ENCODE data around the gene SFT2D1.

SFT2D1 gene

DNA sequence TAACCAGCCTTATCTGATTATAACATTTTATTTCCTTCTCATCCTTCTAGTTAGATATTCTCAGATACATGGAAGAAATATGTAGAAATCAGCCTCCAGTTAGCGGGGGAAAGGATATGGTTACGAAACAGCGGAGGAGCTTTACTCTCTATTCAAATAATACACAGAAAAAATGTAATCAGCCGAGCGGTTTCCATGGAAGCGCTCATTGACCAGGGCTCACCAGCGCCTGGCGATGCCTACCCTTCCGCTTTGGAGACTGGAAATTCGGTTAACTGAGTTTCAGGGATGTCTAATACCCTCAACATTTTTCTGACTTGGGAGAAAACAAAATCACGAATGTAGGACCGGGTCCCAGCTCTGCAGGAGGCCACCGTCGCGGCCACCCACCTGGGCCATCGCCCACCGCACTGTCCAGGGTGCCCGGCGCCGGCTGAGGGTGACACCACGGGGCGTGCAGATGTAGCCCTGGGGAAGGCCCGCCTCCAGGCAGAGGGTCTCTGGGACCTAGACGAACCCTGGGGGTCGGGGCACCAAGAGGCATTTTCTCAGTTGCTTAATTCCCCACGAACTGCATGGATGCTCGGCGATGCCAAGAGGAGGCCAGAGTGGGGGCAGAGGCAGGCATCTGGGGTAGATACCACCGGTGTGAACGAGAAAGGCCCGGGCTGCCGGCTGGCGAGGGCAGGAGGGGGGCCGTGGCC lies 35.8 kb downstream of the SFT2D1 start:
- no peak for DNase-seq

DNA sequence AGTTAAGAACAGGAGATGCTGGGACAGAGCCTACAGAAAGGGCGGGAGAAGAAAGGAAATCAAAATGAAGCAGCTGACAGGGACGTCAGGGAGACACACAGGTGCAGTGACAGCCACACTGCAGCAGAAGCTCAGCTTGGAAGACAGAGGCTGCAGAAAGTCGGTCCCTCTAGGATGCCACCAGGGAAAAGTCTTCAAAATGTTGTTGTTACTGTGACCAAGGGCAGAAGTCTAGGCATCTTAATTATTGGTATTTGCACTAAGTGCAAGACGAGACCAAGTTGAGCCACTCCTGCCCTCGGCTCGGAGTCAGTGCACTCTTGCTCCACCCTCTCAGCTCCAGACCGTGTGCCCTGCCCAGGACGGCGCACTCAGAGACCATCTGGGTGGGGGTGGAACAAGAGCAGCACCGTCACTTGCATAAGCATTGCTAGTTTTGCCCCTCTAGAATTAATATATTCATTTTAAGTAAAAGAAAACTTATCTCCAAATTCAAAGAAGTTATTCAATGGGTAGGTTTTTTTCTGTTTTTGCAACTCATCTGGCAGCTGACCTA lies 36.7 kb downstream of the SFT2D1 start:
- no peak for DNase-seq

DNA sequence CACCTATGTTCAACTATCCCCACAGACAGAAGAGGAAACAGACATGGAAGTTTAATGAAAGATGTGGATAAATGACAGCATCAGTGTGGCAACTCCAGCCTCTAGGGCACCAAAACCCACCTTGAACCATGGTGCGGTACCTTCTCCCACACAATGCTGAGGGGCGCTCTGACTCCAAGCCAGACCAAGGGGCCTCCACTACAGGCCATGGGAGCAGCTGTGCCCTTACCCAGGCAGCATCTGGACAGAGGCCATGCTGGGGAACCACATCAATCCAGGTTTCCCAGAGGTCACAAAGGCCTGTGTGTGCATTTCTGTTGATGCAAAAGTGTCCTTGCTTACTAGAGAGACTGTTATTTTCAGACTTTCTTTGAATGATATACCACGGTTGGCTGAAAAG lies 38.2 kb downstream of the SFT2D1 start:
- DNase-seq = no peak

DNA sequence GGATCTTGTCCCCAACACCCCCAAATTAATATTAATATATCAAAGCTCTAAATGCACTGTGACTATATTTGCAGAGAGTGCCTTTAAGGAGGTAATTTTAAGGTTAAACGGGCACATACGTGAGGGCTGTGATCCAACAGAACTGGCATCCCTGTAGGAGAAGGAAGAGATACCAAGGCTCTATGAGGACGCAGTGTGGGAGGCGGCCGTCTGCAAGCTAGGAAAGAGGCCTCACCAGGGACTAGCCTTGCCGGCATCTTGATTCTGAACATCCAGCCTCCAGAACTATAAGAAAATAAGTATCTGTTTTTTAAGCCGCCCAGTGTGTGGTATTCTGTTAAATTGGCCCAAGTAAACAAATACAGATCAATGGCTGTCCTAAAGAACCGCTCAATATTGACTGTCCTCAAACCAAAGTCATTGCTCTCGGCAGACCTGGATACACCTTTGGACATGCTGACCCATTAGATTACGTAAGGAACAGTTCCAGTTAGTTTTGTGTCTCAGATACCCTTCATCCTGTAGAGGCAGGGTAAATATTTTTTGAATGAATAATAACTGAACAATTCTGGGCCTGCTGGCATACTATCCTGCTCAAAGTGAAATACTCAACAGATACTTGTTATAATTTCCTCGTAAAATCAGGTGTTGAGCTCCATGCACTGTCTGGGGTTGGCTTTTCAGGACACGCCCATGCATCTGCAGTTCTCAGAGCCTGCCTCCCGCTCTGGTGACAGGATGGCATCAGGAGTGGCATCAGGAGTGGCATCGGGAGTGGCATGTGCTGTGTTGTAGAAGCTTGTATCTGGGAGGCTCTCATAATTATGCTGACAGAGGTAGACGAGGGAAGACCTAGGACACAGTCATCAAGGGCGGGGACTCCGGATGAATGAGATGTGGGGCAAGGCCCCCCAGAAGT lies 40.5 kb downstream of the SFT2D1 start:
- DNase-seq = no peak

DNA sequence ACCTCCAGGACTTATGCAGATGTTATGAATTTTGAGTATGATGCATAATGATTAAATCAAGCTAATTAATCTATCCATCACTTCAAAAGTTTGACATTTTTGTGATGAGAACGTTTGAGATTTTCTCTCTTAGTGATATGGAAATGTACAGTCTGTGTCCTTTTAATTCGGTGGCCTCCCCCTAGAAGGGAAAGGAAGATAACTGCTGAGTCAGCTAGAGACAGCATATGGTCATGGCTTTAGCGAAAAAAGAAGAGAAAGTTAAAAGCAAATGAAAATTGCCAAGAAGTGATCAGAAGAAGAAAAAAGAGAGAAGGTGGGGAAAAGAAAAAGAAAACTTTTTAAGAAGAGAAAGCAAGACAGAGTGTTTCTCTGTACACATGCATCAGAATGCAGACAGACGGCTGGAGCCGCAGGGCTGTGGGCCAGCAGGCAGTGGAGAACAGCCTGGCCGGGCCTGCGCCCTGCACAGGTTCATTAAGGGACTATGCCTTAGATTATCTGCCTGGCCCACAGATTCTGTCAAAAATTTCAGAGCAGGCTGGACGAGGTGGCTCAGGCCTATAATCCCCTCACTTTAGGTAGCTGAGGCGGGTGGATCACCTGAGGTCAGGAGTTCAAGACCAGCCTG lies 41.9 kb downstream of the SFT2D1 start:
- DNase-seq = no peak

DNA sequence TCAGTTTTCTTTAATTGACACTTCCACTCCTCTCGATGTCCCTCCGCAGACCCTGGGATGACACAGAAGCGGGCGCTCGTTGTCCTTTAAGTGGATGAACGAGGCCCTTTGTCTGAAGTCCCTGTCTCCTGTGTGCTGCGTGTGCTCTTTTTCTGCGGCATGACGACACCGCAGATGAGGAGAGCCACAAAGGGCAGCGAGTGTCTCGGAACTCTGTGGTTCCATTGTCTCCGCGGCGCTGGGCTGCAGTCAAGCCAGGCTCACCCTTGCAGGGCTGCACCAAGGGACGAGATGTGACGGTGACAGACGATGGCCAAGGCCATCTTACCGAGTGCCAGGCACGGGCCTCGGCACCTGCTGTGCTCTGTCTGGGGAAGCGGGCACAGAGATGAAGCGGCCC lies 44.7 kb downstream of the SFT2D1 start:
- DNase-seq = no peak

DNA sequence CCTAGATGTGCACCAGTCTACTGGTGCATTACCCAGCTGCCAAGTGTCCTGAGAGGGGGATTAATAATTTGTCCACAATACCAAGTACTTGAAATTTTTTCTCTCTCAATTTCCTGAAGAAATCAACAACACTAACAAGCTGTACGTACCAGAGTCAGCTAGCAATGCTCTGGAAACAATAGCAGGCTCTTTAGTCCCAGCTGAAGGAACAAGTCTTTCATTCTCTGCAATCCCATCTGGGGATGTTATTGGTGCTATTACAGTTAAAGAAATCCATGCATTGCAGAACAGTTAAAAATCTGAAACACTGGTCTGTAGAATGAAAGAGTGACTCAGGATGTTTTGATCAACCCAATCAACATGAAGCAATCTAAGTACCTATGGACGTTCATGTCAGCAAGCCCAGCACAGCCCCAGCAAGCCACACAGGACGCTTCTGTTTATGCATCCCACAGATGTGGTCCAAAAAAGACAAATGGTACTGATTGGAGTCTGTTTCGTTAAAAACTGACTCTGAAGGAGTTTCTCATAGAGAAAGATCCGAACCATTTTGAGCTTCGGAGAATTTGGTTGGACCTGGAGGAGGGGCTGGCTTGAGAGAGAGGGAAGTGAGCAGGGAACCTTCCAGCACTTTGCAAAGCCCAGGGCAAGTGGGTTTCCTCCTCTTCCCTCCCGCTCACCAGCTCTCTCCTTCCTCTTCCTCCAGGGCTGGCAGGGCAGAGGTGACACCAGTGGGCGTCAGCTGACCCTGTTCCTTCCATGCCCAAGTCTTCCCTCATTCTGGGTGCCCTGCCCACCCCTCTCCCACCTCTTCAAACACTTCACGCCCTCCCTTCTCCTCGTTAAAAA lies 46.1 kb downstream of the SFT2D1 start:
- DNase-seq = no peak

DNA sequence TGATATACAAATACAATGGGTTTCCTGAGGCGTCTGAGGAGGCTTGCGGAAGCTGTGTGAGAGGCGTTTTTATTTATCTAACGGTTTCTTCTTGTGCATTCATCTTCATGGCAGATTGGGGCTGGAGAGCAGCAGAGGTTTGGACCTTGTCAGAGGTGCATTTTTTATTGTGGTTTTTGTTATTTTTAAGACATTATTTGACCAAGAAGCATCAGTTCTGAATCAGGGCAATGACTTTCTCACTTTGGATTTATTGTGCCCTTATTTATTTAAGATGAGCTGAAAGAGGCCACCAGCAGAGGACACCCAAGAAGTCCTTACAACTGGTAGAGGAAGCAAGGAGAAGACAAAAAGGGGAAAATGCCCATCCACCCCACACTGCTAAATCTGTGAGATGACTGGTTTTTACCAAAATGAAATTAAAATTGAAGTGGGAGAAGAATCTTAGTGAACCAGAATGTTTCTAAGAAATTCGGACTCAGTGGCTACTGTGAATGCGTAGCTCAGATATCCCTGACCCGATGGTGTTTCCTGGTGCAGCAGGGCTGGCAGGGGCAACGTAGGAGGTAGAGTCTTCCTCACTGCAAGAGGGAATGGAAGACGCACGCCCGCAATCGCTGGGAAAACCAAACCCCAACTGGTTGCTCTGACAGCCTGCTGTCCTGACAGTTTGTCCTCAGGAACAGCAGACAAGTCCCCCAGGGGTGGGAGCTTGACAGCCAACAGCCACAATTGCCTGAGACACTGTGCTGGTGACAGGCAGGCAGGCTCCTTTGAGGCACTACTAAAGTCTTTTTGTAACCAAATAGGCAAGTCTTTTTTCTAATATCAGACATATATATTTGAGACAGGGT lies 48.4 kb downstream of the SFT2D1 start:
- no peak for DNase-seq

DNA sequence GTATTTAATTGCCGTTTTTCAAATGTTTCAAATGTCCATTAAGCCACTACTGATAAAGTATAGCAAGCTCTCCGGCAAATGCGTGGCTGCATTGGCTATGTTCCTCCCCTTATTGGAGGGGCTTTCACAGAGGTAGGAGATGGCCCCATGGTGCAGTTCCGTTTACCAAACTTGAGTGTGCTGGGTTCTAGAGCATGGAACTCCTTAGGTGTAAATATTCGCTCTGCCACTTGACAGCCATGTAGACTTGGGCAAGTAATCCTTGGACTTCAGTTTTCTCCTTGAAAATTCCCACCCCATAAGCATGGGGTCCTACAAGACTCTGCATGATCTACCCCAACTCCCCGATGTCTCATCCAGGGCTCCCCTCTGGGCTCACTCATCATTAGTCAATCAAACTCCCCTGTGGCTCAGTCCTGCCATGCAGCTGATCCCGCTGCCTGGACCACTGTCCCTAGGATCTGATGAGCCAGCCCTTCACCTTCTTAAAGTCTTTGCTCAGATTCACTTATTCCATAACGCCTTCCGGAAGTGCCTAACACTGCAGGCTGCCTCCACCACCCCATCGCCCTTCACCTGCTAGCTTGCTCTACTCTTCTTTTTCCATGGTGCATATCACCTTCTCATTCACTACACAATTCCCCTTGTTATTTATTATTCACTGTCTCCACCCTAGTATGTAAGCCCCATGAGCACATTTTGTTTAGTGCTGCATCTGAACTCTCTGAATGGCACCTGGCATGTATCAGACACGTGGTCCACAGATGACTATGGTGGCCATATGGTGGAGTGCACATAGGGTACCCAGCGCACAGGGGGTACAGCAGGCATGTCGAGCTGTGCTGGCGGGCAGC lies 52.9 kb downstream of the SFT2D1 start:
- no peak for DNase-seq

DNA sequence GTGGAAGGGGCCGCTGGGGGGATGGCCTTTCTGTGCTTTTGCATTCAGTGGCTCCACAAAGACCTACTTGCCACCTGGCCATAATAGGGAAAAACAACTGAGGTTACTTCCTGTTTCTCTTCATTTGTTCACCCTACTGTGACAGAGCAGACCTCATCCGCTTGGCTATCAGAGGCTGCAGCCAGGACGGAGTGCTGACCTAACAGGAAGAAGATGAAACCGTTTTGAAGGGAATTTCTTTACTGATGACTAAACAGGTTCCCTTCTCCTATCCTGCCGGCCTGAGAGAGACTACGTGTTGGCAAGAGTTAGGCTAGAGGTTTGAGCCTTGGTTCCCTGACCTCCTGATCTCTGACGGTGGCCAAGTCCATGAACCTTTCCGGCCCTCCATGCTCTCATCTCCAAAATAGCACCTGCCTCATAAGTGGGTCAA lies 55.5 kb downstream of the SFT2D1 start:
- no peak for DNase-seq

DNA sequence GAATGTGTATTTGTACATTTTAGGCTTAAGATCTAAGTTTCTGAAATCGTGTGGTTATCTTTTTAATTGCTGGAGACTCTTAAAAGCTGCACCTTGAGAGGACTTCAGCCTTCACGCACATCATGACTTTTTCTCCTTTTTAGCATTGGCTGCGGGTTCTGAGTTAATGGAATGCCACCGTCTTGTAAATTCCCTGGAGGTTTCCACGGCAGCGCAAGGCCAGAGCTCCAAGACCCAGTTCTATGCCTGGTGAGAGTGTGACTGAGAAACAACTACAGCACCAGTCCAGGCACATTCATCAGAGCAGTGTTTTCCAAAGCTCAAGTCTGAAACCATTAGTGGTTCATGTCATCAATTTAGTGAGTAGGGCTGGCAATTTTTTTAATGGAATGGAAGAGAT lies 57.1 kb downstream of the SFT2D1 start:
- no peak for DNase-seq

DNA sequence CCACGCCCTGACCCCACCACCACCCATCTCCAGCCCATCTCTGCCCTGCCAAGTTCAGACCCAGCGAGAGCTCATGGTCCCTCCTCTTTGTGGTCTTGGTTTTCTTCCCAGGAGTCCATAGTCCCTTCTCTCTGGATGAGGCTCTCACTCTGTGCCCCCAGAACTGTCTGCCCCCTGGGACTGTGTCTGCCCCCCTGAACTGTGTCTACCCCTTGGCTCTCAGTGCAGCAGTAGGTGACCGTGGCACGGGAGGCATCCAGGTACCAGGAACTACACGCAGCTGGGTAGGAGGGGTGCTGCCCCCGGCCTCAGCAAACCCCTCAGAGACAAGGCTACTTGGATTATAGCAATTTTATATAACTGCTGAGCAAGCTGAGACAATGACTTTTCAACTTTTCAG lies 57.7 kb downstream of the SFT2D1 start:
- no peak for DNase-seq

DNA sequence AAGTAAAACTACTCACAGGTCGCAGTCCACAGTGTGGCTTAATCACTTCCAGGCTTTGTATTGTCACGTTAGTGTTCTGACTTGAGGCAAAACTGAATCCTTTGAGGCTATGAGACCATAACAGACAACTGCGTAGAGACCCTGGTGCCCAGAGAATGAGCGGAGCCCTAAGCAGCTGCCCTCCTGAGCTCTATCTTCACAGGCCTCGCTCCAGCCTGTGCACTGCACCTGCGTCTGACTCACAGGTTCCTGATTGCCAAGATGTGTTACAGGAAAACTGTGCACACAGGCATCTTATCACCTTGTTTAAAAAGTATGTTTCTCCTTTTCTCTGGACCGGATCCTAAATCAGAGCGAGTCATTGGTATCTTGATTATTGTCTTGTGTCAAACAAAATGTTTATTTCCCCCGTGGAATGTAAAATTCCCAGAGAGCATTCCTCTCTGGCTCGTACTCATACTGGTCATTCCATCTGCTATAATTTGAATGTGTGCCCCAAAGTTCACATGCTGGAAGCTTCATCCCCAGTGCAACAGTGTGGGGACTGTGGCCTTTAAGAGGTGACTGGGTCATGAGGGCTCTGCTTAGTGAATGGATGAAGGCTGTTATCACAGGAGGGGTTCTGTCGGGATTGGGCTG lies 59.8 kb downstream of the SFT2D1 start:
- no peak for DNase-seq

DNA sequence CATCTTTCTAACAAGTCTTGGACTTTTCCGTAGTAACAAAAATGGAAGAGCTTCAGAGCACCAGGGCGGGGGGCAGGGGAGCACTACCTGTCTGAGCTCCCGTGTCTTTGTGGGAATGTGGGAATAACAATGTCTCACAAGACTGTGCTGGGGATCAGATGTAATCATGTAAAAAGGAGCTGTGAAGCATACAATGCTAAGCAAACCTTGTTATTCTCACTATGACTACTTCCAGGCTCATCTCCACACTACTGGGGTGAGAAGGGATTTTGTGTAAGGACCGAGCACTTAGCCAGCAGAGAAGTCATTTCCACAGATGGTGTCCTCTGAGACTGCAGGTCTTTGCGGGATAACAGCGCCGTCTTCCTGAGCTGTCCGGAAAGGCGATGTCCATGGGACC lies 61.2 kb downstream of the SFT2D1 start:
- DNase-seq = no peak

DNA sequence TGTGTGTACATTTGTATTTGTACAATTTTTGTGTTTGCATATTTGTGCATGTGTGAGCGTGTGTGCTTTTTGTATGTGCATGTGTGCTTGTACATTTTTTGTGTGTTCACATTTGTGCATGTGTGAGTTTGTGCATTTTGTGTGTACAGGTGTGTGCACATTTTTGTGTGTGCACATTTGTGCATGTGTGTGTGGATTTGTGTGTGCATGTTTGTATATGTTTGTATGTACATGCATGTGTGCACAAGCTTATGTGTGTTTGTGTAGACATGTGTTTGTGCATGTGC lies 63.0 kb downstream of the SFT2D1 start:
- DNase-seq = no peak

DNA sequence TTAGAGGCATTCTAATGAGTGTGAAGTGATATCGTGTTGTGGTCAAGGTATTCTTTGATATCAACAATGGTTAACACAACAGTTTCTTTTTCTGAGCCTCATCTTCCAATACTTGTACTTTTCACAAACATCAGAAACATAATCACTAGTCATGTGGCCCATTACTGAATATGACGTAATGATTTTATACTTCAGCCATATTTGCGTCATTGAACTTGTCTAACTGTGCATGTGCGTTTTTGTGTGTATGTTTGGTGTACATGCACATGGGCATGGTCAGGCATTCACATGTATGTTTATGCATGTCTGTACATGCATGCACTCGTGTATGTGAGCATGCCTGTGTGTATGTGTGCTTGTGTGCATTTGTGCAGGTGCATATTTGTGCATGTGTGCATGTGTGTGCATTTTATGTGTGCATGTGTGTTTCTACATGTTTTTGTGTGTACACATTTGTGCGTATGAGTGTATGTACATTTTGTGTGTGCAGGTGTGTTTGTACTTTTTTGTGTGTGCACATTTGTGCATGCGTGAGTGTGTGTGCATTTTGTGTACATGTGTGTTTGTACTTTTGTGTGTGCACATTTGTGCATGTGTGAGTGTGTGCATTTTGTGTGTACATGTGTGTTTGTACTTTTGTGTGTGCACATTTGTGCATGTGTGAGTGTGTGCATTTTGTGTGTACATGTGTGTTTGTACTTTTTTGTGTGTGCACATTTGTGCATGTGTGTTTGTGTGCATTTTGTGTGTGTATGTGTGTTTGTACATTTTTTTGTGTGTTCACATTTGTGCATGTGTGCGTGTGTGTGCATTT lies 63.6 kb downstream of the SFT2D1 start:
- DNase-seq = no peak

DNA sequence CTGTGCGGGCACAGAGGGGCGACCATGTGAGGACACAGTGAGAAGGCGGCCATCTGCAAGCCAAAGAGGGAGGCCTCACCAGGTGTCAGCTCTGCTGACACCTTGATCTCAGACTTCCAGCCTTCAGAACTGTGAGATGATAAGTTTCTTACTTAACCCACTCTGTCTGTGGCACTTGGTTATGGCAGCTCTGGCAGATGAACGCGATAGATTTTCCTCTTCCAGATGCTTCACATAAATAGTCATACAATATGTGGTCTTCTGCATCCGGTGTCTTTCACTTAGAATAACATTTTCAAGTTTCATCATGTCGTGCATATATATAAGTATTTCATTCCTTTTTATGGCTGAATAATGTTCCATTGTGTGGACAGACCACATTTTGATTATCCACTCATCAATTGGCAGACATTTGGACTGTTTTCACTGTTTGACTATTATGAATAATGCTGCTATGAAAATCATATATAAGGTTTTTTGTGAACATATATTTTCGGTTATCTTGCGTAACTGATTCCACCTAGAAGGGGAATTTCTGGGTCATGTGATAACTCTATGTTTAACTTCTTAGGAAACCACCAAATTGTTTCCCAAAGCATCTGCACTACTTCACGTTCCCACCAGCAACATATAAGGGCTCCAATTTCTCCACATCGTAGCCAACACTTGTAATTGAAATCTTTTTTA lies 64.3 kb downstream of the SFT2D1 start:
- no peak for DNase-seq

DNA sequence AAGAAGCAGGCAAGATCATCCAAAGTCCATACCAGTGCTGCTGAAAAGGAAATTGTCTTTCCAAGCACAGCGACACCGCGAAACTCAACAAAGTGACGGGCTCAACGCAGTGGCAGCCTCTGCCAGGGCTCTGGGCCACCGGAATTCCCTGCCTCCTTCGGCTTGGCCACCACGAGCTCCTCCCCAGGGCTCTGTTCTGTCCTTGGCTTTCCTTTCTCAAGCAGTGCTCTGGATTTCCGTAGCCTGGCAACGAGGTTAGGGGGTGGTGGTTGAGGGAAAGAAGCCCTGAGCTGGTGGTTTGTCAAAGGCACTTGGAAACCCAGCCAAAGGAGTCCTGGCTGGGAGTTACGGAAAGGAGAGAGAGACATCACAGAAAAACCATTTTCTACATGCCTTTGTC lies 65.3 kb downstream of the SFT2D1 start:
- no peak for DNase-seq

DNA sequence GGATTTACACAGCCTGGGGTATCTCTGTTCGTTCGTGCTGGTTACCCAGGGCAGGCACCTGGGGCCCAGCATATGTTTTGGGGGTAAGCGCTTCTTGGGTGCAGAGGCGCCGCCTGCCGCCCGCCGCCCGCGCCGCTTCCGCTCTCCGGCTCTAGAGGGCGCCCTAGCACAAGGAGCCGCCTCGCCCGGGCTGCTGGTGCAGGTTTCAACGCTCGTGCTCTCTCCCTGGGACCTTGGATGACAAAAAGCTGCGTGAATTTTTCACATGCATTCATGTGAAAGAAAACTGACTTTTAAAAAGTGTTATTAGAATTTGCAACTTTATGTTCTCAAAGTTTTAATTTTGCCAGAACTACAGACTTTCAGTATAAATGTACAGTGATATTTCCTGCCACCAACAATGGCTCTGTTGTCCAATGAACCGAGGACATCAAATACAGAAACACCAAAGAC lies 66.6 kb downstream of the SFT2D1 start:
- peak; percentile 82 for DNase-seq
